Psoas muscle (tissue), 8 donors: ENCODE data around the gene RAB13. TPM values are rescaled to one million over a fixed set of nuclear protein-coding genes. Genes with fewer than 3 reads are reported as not detected.

Source experiments
- ATAC-seq, 4 donors: fragments of 200-7000 bp; cut with Tn5 transposase; one replicate each; pipeline ENCODE4 v1.9.1; 2020; ENCODE audit warnings: moderate library complexity in 3 of 4, mild to moderate bottlenecking in 2 of 4
- DNase-seq, 2 donors: peaks; one replicate each; pipeline ENCODE4 v3.0.0-alpha.2; 2020
- H3K27ac ChIP-seq: fragments of 200-600 bp; one replicate; pipeline ENCODE4 v1.8.0; 2022
- H3K27me3 ChIP-seq, 3 donors: fragments of 200-600 bp in 1 of 3; one replicate each; pipeline versions ENCODE4 v1.6.1 to v1.8.0; 2013 to 2022; ENCODE audit warnings: low read length in 2 of 3, mild to moderate bottlenecking in 2 of 3, moderate library complexity in 1 of 3; ENCODE audit not compliant: insufficient read depth in 3 of 3
- H3K36me3 ChIP-seq, 2 donors: fragments of 200-600 bp in 1 of 2; one replicate each; pipeline versions ENCODE4 v1.6.1 to v1.8.0; 2013 to 2022; ENCODE audit warnings: low read depth in 1 of 2, mild to moderate bottlenecking in 1 of 2, moderate library complexity in 1 of 2; ENCODE audit not compliant: insufficient read depth in 1 of 2
- H3K4me1 ChIP-seq: fragments of 200-600 bp; one replicate; pipeline ENCODE4 v1.8.0; 2022
- H3K4me3 ChIP-seq: fragments of 200-600 bp; one replicate; pipeline ENCODE4 v1.8.0; 2022; ENCODE audit warnings: mild to moderate bottlenecking
- H3K9me3 ChIP-seq: fragments of 200-600 bp; one replicate; pipeline ENCODE4 v1.8.0; 2022
- WGBS, 3 donors: extraction: QIAGEN DNeasy Blood & Tissue Kit; methylation state at CpG; one replicate each; pipeline versions ENCODE4 v1.1.6 to v1.1.7; 2013; 5-methylcytosine and 5-hydroxymethylcytosine counted together
- intact Hi-C, 2 donors: fragments of 100-400 bp; cut with DNase I; formaldehyde crosslinking; loops; one replicate each; pipeline versions ENCODE4 v1.11.0 to v1.14.2; 2022
- polyA plus RNA-seq, 3 donors: library from polyadenylated mRNA; stranded (reverse); fragments of 200-250 nt; gene quantifications; one replicate each; pipeline ENCODE4 v1.2.3, GENCODE V29; 2013
- total RNA-seq, 4 donors: library from RNA; stranded (reverse); fragmentation: NEBNext Ultra II Directional in 2 of 4; extraction: Animal tissue kit (Norgen Biotek cat#: 25700) in 2 of 4; gene quantifications; one replicate each; pipeline versions ENCODE4 v1.2.1 to v1.2.4, GENCODE V29; 2021 to 2023
- TF ChIP-seq, protein P1 (sequence below): fragments of 200-600 bp; IDR thresholded peaks from one replicate; pipeline ENCODE4 v1.8.0; 2022; ENCODE audit warnings: antibody characterized with exemption
- donor health status: healthy with polysubstance abuse.
- donor health status: DM: no; HTN: no; CAD: no; lungs with moderate emphysema.
- donor health status: Bipolar disorder and iron deficiency.
- donor health status: healthy.
- donor health status: DM: yes; HTN: yes; CAD: no.
- donor health status: DM: no; HTN: no; CAD: no.
- donor health status: DM: no; HTN: no; CAD: no.
- donor health status: DM: yes; HTN: yes; CAD: no.

The RAB13 gene
- total and polyA plus RNA-seq, 7 donors, result 30.3 to 67.0 (median 38.5) TPM

DNA sequence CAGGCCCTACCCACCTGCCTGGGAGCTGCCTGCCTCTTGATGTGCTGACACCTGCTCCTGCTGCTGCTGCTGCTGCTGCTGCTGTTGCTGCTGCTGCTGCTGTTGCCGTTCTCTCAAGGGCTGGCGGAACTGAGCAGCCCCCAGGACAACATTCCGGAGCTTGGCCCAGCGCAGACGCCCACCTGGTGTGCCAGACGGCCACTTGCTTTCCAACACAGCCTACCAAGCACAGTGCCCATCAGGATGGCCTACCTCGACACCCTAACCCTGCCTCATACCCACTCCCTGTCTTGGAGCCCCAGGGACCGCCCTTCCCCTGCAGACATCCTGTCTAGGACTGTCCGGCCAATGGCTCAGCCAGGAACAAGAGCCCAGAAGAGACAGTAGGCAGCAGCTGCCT lies 51.4 kb downstream of the RAB13 start:
- no peak for ATAC-seq
- no peak for DNase-seq
- 88 to 92% (median 90%) methylated on average over 9 of the region's 9 CpGs for WGBS, 3 donors
- H3K9me3 ChIP-seq, result no peaks in the 10 kb centered on the region
- TF ChIP-seq, protein P1, sequence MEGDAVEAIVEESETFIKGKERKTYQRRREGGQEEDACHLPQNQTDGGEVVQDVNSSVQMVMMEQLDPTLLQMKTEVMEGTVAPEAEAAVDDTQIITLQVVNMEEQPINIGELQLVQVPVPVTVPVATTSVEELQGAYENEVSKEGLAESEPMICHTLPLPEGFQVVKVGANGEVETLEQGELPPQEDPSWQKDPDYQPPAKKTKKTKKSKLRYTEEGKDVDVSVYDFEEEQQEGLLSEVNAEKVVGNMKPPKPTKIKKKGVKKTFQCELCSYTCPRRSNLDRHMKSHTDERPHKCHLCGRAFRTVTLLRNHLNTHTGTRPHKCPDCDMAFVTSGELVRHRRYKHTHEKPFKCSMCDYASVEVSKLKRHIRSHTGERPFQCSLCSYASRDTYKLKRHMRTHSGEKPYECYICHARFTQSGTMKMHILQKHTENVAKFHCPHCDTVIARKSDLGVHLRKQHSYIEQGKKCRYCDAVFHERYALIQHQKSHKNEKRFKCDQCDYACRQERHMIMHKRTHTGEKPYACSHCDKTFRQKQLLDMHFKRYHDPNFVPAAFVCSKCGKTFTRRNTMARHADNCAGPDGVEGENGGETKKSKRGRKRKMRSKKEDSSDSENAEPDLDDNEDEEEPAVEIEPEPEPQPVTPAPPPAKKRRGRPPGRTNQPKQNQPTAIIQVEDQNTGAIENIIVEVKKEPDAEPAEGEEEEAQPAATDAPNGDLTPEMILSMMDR, result no peak
- H3K36me3 ChIP-seq, result peaks cover 13 to 100% of the 10 kb centered on the region in 2 donors
- H3K4me3 ChIP-seq, result no peak overlapping the region
- no peaks in the 10 kb centered on the region for H3K4me1 ChIP-seq
- intact Hi-C loops, result no loop called here
- no peaks in the 10 kb centered on the region for H3K27me3 ChIP-seq
- no peak overlapping the region for H3K27ac ChIP-seq

DNA sequence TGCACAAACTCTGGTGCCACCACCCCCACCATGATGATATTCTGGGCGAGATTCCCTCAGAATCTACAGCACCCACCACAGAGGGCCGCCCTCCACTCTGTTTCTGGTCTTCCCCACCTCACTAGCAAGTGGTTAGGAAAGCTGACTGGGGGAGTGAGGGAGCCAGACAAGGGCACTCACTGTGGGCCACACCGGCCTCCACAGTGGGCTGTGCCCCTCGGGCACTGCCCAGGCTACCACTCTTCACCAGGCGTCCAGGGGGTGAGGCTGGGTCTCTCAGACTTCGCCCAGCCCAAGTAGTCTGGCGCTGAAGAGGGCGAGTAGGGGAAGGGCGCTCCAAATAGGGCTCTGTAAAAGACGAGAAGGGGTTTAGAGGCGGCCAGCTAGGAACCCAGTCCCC lies 52.2 kb downstream of the RAB13 start:
- Histone ChIP-seq H3K36me3 (peaks cover 13 to 100% of the 10 kb centered on the region in 2 donors), H3K4me1 (no peaks in the 10 kb centered on the region), H3K27me3 (no peaks in the 10 kb centered on the region), H3K4me3 (no peak overlapping the region), H3K9me3 (no peaks in the 10 kb centered on the region), H3K27ac (no peak overlapping the region)
- TF ChIP-seq, protein P1, result no peak
- ATAC-seq (no peak), DNase-seq (no peak)
- intact Hi-C loops, result no loop called here
- 92 to 96% (median 96%) methylated on average over 11 of the region's 11 CpGs for WGBS, 3 donors

DNA sequence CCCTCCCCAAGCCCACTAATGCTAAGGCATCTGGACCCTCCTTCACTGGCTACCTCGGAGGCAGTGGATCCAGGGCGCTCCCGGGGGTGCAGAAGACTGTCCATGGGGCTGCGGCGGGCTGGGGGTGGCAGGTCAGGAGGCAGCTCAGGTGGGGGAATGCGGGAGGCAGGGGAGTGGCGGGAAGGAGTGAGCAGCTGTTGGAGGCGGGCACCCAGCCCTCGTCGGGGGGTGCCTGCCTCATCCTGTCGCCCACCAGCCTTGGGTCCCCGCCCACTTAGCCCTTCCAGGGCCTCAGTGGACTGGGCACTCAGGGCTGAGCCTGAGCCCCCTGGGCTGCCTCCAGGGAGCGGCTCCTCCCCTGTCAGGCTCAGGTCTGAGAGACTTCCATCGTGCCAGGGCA lies 52.7 kb downstream of the RAB13 start:
- no peak for ATAC-seq
- Histone ChIP-seq H3K4me3 (no peak overlapping the region), H3K9me3 (no peaks in the 10 kb centered on the region), H3K36me3 (peaks cover 13 to 97% of the 10 kb centered on the region in 2 donors), H3K27me3 (no peaks in the 10 kb centered on the region), H3K27ac (no peak overlapping the region), H3K4me1 (no peaks in the 10 kb centered on the region)
- intact Hi-C loops, result no loop called here
- WGBS, 3 donors, result 86 to 93% (median 93%) methylated on average over 9 to 14 of the region's 14 CpGs
- no peak for DNase-seq
- TF ChIP-seq, protein P1, result no peak

DNA sequence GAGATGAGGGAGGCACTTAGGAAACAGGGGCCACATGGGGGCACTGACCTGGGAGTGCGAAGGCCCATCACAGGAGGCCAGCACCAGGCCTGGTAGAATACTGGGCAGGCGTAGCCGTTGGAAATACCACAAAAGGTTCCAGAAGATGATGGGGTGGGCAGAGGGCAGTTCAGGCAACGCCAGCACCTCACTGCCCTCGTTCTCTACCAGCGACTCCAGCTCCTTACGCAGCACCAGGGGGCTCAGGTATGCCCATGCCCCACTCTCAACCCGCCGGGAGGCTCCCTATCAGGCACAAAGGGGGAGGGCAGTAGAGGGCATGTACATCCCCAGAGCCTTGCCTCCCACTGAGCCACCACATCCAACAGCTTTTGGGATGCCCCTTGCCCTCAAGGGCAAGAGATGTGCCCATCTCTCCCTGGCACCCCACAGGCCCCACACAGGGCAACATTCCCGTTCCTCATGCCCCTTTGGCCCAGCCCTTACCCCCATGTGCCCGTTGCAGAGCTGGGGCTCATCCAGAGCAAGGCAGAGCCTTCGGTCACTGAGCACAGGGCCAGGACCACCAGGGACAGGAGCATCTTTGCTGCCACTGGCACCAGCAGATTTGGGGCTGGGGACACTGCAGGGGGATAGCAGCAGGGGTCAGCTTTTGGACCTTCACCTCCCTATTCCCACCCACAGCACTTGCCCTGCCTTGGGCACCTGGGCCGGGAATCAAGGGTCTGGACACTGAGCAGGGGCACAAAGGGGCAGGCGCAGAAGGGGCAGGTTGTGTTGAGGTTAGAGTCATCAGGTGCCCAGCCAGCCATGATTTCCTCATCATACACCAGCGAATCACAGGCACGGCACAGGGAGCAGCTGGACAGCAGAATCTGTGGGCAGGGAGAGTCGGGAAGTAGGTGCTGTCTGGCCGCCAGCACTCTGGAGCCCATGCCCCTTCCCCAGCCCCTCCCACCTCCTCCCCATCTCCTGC lies 53.7 kb downstream of the RAB13 start:
- TF ChIP-seq, protein P1, result no peak
- DNase-seq (no peak), ATAC-seq (no peak)
- intact Hi-C loops, result no loop called here
- Histone ChIP-seq H3K4me1 (no peaks in the 10 kb centered on the region), H3K27me3 (no peaks in the 10 kb centered on the region), H3K27ac (no peak overlapping the region), H3K36me3 (peaks cover 13 to 87% of the 10 kb centered on the region in 2 donors), H3K9me3 (no peaks in the 10 kb centered on the region), H3K4me3 (no peak overlapping the region)
- 92 to 94% (median 93%) methylated on average over 17 to 18 of the region's 18 CpGs for WGBS, 3 donors

Other genes starting within 250 kb of the RAB13 start
- 1 to 10 TPM; 3.5 to 7.5 (median 5.8) TPM for gene SLC27A3, start 210.9 kb downstream of the RAB13 start, total RNA-seq
- 10 to 100 TPM in 1 of 3 donors, 1 to 10 TPM in 2; 4.6 to 15.6 (median 5.2) TPM for gene SLC27A3, start 210.9 kb downstream of the RAB13 start, polyA plus RNA-seq
- gene GATAD2B, start 63.4 kb downstream of the RAB13 start, total RNA-seq, result 10 to 100 TPM; 34.8 to 53.1 (median 43.1) TPM
- gene GATAD2B, start 63.4 kb downstream of the RAB13 start, polyA plus RNA-seq, result 1 to 10 TPM; 3.4 to 9.4 (median 5.7) TPM
- gene DENND4B, start 39.6 kb downstream of the RAB13 start, total RNA-seq, result 10 to 100 TPM; 47.1 to 75.4 (median 50.3) TPM
- gene DENND4B, start 39.6 kb downstream of the RAB13 start, polyA plus RNA-seq, result 10 to 100 TPM; 23.1 to 40.4 (median 23.5) TPM
- 10 to 100 TPM; 17.0 to 39.0 (median 27.6) TPM for gene CRTC2, start 27.7 kb downstream of the RAB13 start, total RNA-seq
- 10 to 100 TPM; 31.3 to 54.6 (median 31.3) TPM for gene CRTC2, start 27.7 kb downstream of the RAB13 start, polyA plus RNA-seq
- 10 to 100 TPM; 21.9 to 58.2 (median 38.0) TPM for gene SLC39A1, start 22.8 kb downstream of the RAB13 start, total RNA-seq
- gene SLC39A1, start 22.8 kb downstream of the RAB13 start, polyA plus RNA-seq, result 10 to 100 TPM; 46.7 to 85.3 (median 65.9) TPM
- gene CREB3L4, start 18.4 kb downstream of the RAB13 start, total RNA-seq, result 1 to 10 TPM; 3.7 to 5.6 (median 5.0) TPM
- 10 to 100 TPM in 1 of 3 donors, 1 to 10 TPM in 2; 4.3 to 12.6 (median 6.3) TPM for gene CREB3L4, start 18.4 kb downstream of the RAB13 start, polyA plus RNA-seq
- gene JTB, start 8.7 kb downstream of the RAB13 start, total RNA-seq, result 100 to 1,000 TPM in 2 of 4 donors, 10 to 100 TPM in 2; 87.6 to 118 (median 95.0) TPM
- gene JTB, start 8.7 kb downstream of the RAB13 start, polyA plus RNA-seq, result 100 to 1,000 TPM; 147 to 266 (median 172) TPM
- gene RPS27, start 4.4 kb upstream of the RAB13 start, total RNA-seq, result 1,000 to 10,000 TPM in 2 of 4 donors, 100 to 1,000 TPM in 2; 653 to 1,325 (median 1,012) TPM
- 1,000 to 10,000 TPM; 7,773 to 8,046 (median 8,035) TPM for gene RPS27, start 4.4 kb upstream of the RAB13 start, polyA plus RNA-seq
- 1 to 10 TPM in 1 of 4 donors, under 1 TPM in 3; 0.05 to 3.0 (median 0.26) TPM for gene NUP210L, start 168.7 kb upstream of the RAB13 start, total RNA-seq
- under 1 TPM in 1 of 3 donors, not detected in 2; 0.01 TPM for gene NUP210L, start 168.7 kb upstream of the RAB13 start, polyA plus RNA-seq
- 1,000 to 10,000 TPM; 2,192 to 3,898 (median 3,031) TPM for gene TPM3, start 205.8 kb upstream of the RAB13 start, total RNA-seq
- gene TPM3, start 205.8 kb upstream of the RAB13 start, polyA plus RNA-seq, result 1,000 to 10,000 TPM; 1,778 to 2,728 (median 2,516) TPM
- not detected for gene CFAP141, start 220.0 kb upstream of the RAB13 start, total RNA-seq
- gene CFAP141, start 220.0 kb upstream of the RAB13 start, polyA plus RNA-seq, result not detected
- 100 to 1,000 TPM in 1 of 4 donors, 10 to 100 TPM in 3; 83.9 to 121 (median 87.5) TPM for gene UBAP2L, start 234.6 kb upstream of the RAB13 start, total RNA-seq
- 10 to 100 TPM; 45.8 to 92.0 (median 81.9) TPM for gene UBAP2L, start 234.6 kb upstream of the RAB13 start, polyA plus RNA-seq